NOMO-1 (cell line): ENCODE results near the gene TMEM107.
A peak's percentile ranks its signal among the peaks of the same experiment; 100 is the strongest.

Experiments
- DNase-seq, 2 experiments: peaks; one replicate each; lab custom pipeline; 2025; ENCODE audit not compliant: unreplicated experiment in 2 of 2; lab: John Stamatoyannopoulos, UW

The TMEM107 gene

GRCh38 chr17:8138672-8139371 is 37.4 kb downstream of the TMEM107 start:
- DNase-seq: peak; percentile 96 to 99

GRCh38 chr17:8138374-8138671 is 37.9 kb downstream of the TMEM107 start:
- DNase-seq: no peak

DNA sequence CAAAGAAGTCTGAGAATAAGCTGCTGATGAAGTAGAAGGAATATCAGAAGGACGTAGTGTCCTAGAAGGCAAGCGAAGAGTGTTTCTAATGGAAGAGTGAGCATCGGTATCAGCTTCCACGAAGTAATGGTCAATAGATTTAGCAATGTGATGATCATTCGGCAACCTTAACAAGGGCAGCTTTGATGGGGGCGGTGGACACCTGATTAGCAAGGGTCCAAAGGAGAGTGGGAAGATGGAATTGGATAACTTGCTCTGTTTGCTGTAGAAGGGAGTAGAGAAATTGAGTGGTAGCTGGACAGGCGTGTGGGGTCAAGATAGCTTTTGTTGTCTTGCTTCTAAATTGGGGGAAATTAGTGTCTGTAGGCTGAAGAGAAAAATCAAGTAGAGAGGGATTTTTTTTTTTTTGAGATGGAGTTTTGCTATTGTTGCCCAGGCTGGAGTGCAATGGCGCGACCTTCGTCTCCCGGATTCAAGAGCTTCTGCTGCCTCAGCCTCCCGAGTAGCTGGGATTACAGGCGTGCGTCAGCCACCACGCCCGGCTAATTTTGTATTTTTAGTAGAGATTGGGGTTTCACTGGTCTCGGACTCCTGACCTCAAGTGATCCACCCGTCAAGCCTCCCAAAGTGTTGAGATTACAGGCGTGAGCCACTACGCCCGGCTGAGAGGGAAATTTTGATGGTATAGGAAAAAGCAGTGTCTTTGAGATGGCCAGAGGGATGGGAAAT is 38.4 kb downstream of the TMEM107 start:
- DNase-seq: no peak

GRCh38 chr17:8133941-8134340 is 42.2 kb downstream of the TMEM107 start:
- no peak for DNase-seq

- DNase-seq: no peak
These were observed 42.8 kb downstream of the TMEM107 start for GRCh38 chr17:8133399-8133798.

DNA sequence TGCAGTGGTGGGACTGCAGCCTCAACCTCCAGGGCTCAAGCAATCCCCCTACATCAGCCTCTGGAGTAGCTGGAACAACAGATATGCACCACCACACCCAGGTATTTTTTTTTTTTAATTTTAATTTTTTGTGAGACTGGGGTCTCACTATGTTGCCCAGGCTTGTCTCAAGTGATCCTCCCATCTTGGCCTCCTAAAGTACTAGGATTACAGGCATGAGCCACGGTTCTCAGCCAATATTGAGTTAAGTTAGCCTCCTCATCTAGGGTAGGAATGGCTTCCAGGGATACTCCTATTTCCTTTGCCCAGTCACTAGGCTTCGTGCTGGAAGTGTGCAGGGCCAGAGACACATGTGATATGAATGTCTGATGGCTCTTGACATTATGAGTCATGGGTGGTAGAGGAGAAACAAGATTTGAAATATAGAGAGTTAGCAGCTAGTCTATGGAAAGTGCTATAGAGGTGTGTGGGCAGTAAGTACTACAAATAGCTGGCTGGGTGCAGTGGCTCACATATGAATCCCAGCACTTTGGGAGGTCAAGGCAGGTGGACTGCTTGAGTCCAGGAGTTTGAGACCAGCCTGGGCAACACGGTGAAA is 44.2 kb downstream of the TMEM107 start:
- DNase-seq: no peak

DNA sequence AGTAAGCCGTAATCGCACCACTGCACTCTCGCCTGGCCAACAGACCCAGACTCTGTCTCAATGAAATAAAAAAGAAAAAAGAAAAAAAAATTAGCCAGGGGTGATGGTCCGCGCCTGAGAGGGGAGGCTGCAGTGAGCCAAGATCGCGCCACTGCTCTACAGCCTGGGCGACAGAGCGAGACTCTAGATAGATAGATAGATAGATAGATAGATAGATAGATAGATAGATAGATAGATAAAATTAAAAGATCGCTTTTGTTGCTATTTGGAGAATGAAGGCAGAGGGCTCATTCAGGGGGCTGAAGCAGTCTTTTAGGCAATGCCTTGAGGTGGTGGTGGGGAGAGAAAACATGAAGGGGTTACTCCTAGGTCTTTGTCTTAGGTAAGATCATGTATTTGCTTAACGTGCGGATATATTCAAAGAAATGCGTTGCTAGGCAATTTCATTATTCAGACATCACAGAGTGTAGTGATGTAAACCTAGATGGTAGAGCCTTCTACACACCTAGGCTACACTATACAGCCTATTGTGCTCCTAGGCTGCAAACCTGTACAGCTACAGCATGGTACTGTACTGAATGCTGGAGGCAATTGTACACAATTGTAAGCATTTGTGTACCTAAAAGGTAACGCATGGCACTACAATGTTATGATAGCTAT is 47.9 kb downstream of the TMEM107 start:
- DNase-seq: no peak

- peak; percentile 28 to 58 for DNase-seq
These were observed 49.6 kb downstream of the TMEM107 start for GRCh38 chr17:8126491-8127066.

DNA sequence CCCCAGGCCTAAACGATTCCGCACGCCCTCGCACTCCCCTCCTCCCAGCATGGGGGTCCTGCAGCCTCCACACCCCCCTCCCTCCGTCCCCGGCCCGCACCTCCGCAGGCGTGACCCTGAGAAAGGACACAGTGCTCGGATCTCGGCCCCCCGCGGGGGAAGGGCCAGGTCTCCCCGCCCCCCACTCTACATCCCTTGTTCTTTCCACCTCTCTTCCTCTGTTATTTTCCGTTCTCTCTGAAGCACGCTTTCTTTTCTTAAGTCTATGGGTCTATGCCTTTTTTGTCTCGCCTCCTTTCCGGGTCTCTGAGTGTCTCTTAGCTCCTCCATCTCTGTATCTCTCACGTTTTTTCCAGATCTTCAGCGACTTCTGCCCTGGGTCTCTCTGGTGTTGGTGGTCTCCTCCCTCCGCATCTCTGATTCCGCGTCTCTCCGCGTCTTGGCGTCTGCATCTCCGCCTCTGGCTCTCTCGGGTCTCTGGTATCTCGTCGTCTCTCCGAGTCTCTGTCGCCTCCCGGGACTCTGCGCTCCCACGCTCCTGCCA is 50.2 kb downstream of the TMEM107 start:
- peak in 1 of 2 experiments; percentile 15 for DNase-seq

DNA sequence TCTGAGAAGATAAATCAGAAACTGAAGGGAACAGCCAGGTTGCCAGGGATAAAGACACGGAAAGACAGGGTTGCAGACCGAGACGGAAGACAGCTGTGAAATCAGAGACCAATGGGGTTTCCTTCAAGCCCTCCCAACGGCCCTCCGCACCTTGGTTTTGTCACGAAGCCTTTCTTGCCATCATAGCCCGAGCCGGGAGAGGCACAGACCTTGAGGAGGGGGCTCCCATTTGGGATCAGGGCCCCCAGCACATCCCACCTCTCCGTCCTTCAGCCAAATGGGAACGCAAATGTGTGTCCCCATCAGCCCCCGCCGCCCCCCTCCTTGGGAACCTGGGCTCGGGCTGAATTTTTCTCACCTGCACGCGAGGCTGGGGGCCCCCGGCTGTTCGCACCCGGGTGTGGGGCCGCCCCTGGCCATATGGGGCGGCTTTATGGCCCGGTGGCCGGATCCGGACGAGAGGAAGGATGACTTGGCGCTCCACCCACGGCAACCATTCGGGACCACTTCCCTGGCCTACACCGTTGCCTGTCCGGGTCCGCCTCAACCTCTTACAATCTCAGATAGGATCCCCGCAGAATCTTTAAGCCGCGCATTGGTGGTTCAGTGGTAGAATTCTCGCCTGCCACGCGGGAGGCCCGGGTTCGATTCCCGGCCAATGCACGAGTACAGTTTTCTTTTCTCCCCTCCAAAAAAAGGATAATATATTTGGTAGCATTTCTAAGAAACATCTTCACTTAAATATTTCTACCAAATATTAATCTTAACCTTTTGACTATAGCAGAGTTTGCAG is 50.8 kb downstream of the TMEM107 start:
- peak; percentile 43 to 62 for DNase-seq

DNA sequence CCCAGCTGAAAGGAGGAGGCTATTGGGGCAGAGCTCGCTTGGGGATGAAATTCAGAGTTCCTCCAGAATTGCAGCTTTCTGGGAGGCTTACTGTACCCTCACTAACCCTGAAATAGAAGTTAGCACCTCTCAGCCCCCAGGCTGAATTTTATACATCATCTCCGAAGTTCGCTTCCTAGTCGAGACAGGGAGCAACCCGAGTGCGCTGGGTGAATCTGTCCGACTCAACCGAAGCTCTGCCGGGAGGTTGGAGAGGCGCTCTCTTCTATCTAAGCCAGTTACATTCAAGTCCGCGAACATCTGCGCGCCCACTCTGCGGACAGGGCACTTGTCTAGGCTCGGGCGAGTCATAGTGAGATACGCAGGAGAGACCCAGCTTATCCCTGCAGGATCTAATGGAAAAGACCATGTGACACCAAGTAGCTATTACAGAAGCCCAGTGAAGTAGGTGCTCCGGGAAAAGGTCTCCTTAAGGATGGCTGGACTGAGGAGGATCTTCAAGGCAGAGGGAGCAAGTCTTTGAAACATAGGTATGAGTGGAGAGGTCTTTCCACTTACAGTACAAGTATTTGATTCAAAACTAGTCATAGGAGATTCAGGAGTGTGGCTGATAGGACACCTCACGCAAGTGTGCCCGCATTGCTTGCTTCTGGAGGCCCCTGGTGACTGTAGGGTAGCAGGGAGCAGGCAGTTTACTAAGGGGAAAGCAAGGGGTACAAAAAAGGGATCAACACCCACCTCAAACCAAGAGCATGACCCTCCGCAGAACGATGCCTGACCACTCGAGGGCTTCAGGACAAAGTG is 51.6 kb downstream of the TMEM107 start:
- no peak for DNase-seq

DNA sequence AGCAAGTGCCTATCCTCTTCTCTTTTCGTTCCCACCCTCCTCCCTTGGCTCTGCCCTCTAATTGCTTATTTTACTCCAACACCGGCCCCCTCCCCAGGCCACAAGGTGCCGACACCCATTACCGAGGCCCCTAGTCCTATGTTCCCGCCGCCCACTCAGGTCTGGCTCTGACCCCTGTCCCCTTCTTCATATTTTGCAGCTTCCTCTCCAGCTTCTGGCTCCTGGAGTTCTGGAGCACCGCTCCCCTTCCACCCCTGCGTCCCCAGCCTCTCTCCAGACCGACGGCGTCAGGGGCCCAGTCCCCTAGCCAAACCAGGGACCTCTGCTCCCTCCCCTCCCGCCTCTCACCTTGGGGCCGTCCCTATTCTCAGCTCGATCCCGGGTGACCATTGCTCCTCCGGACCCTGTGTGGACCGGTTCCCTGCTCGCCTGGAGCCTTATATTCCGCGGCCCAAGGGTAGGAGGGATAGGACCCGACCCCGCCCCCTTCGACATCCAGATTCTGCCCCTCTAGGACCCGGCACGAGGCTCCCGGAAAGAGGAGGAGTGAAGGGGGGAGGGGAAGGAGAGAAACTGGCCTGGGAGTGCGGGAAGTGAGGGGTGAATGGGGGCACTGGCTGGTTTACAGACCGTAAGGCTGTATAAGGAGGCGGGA is 52.4 kb downstream of the TMEM107 start, which contains the start of gene HES7:
TSS of gene HES7 (minus strand) at position 412 of the 655 bp plus-strand sequence. CDS start at position 390, 22 bp downstream.
- no peak for DNase-seq

GRCh38 chr17:8122924-8123694 is 53.1 kb downstream of the TMEM107 start:
- DNase-seq: no peak
